Suprapubic skin (tissue), 4 donors: ENCODE results near the gene MED31. TPM values are rescaled to one million over a fixed set of nuclear protein-coding genes. Genes with fewer than 3 reads are reported as not detected.

Experiments
- DNase-seq, 2 donors: peaks; one replicate each; pipeline ENCODE4 v3.0.0-alpha.2; 2019; ENCODE audit warnings: low spot score in 2 of 2
- H3K27ac ChIP-seq: fragments of 200-600 bp; sonication (generic); one replicate; pipeline ENCODE4 v1.5.1; 2019
- H3K27me3 ChIP-seq: fragments of 200-600 bp; sonication (generic); one replicate; pipeline ENCODE4 v1.5.1; 2019
- H3K36me3 ChIP-seq: fragments of 200-600 bp; sonication (generic); one replicate; pipeline ENCODE4 v1.5.1; 2019
- H3K4me1 ChIP-seq: fragments of 200-600 bp; sonication (generic); one replicate; pipeline ENCODE4 v1.5.1; 2019
- H3K4me3 ChIP-seq: fragments of 200-600 bp; sonication (generic); one replicate; pipeline ENCODE4 v1.5.1; 2019; ENCODE audit warnings: mild to moderate bottlenecking
- H3K9me3 ChIP-seq: fragments of 200-600 bp; sonication (generic); one replicate; pipeline ENCODE4 v1.5.1; 2019
- CTCF ChIP-seq, 2 donors: fragments of 200-600 bp in 1 of 2; fragments of 450-650 bp in 1 of 2; sonication (generic) in 1 of 2; IDR thresholded peaks; one replicate each; pipeline ENCODE4 v1.5.1; 2016 to 2019; ENCODE audit warnings: antibody characterized with exemption in 2 of 2, mild to moderate bottlenecking in 1 of 2, moderate library complexity in 1 of 2
- EP300 ChIP-seq: sonication (generic); formaldehyde crosslinking; IDR thresholded peaks from one replicate; pipeline ENCODE4 v1.6.1; 2017; ENCODE audit warnings: antibody characterized with exemption
- POLR2A ChIP-seq, 2 donors: fragments of 450-650 bp; IDR thresholded peaks; one replicate each; pipeline ENCODE4 v1.6.1; 2017; ENCODE audit warnings: antibody characterized with exemption in 2 of 2, mild to moderate bottlenecking in 2 of 2, moderate library complexity in 2 of 2
- POLR2AphosphoS5 ChIP-seq, 3 donors: sonication (generic); formaldehyde crosslinking; IDR thresholded peaks; one replicate each; pipeline ENCODE4 v1.6.1; 2017; ENCODE audit warnings: antibody characterized with exemption in 3 of 3
- WGBS: methylation state at CpG from one replicate; pipeline ENCODE4 v1.1.5; 2018; 5-methylcytosine and 5-hydroxymethylcytosine counted together
- total RNA-seq, 4 donors: library from RNA; depleted of rRNA; stranded (reverse); fragments of >200 nt; gene quantifications; one replicate each; pipeline ENCODE4 v1.1.0, GENCODE V29; 2016

MED31 gene
- total RNA-seq, 4 donors from 2014 or later: 9.3 to 19.2 (median 12.9) TPM

GRCh38 chr17:6670571-6670970 is 19.2 kb upstream of the MED31 start:
- WGBS: 82% methylated on average over 8 of the region's 8 CpGs
- peaks cover 6% of the 10 kb centered on the region for H3K4me1 ChIP-seq
- no peak overlapping the region for H3K4me3 ChIP-seq
- no peaks in the 10 kb centered on the region for H3K36me3 ChIP-seq
- TF ChIP-seq EP300: no peak
- no peak for TF ChIP-seq POLR2AphosphoS5 (IDR thresholded peaks at IDR 0.05)
- TF ChIP-seq CTCF (IDR thresholded peaks at IDR 0.05): no peak
- TF ChIP-seq POLR2A (IDR thresholded peaks at IDR 0.05): no peak
- peaks cover 11% of the 10 kb centered on the region for H3K27me3 ChIP-seq
- DNase-seq: peak; percentile 20 to 53
- no peaks in the 10 kb centered on the region for H3K9me3 ChIP-seq
- no peak overlapping the region for H3K27ac ChIP-seq

- Histone ChIP-seq H3K27ac (peak overlapping the region; percentile 14), H3K9me3 (no peaks in the 10 kb centered on the region), H3K36me3 (no peaks in the 10 kb centered on the region), H3K27me3 (peaks cover 11% of the 10 kb centered on the region), H3K4me3 (no peak overlapping the region), H3K4me1 (peaks cover 6% of the 10 kb centered on the region)
- TF ChIP-seq POLR2AphosphoS5 (IDR thresholded peaks at IDR 0.05): no peak
- no peak for TF ChIP-seq POLR2A (IDR thresholded peaks at IDR 0.05)
- TF ChIP-seq EP300: no peak
- no peak for TF ChIP-seq CTCF (IDR thresholded peaks at IDR 0.05)
- WGBS: 58% methylated on average over 10 of the region's 10 CpGs
- peak; percentile 54 to 60 for DNase-seq
These were observed 18.2 kb upstream of the MED31 start for GRCh38 chr17:6669479-6670212.

- H3K27me3 ChIP-seq: peaks cover 11% of the 10 kb centered on the region
- H3K27ac ChIP-seq: no peak overlapping the region
- TF ChIP-seq CTCF (IDR thresholded peaks at IDR 0.05): no peak
- H3K4me3 ChIP-seq: no peak overlapping the region
- 71% methylated on average over 14 of the region's 14 CpGs for WGBS
- peaks cover 6% of the 10 kb centered on the region for H3K4me1 ChIP-seq
- peak; percentile 36 to 69 for DNase-seq
- no peaks in the 10 kb centered on the region for H3K9me3 ChIP-seq
- H3K36me3 ChIP-seq: no peaks in the 10 kb centered on the region
These were observed 17.5 kb upstream of the MED31 start for GRCh38 chr17:6668727-6669425.

- Histone ChIP-seq H3K4me3 (no peak overlapping the region), H3K36me3 (no peaks in the 10 kb centered on the region), H3K4me1 (peaks cover 6% of the 10 kb centered on the region), H3K27ac (no peak overlapping the region), H3K27me3 (peaks cover 11% of the 10 kb centered on the region), H3K9me3 (no peaks in the 10 kb centered on the region)
- WGBS: 84% methylated on average over 17 of the region's 17 CpGs
- DNase-seq: peak in 1 of 2 donors; percentile 34
- TF ChIP-seq EP300: no peak
These were observed 16.8 kb upstream of the MED31 start for GRCh38 chr17:6668219-6668618.

- Histone ChIP-seq H3K9me3 (no peaks in the 10 kb centered on the region), H3K36me3 (no peaks in the 10 kb centered on the region), H3K27ac (no peak overlapping the region), H3K4me3 (no peak overlapping the region), H3K27me3 (peaks cover 11% of the 10 kb centered on the region), H3K4me1 (peaks cover 6% of the 10 kb centered on the region)
- no peak for TF ChIP-seq POLR2A (IDR thresholded peaks at IDR 0.05)
- TF ChIP-seq EP300: no peak
- TF ChIP-seq POLR2AphosphoS5 (IDR thresholded peaks at IDR 0.05): no peak
- TF ChIP-seq CTCF (IDR thresholded peaks at IDR 0.05): no peak
- peak in 1 of 2 donors; percentile 60 for DNase-seq
- 63% methylated on average over 6 of the region's 6 CpGs for WGBS
These were observed 16.1 kb upstream of the MED31 start for GRCh38 chr17:6667516-6667915.
